ENCODE measurements around the gene TMEM139.

TMEM139 gene

GRCh38 chr7:143247372-143247771 is 37.4 kb upstream of the TMEM139 start:
- DNase-seq (ENCODE audit: low read depth in 2 of 2) = no peak
- TF ChIP-seq CTCF (IDR thresholded peaks at IDR 0.05; ENCODE audit: low read depth, low read length) = no peak
- no peak overlapping the region for H3K4me3 ChIP-seq (replicated peaks in 1 of 2; ENCODE audit: low read depth in 2 of 2, low read length in 2 of 2)

GRCh38 chr7:143248761-143249354 is 35.9 kb upstream of the TMEM139 start:
- no peak for TF ChIP-seq CTCF (IDR thresholded peaks at IDR 0.05; ENCODE audit: low read depth, low read length)
- no peak overlapping the region for H3K4me3 ChIP-seq (replicated peaks in 1 of 2; ENCODE audit: low read depth in 2 of 2, low read length in 2 of 2)
- peak; percentile 40 to 42 for DNase-seq (ENCODE audit: low read depth in 2 of 2)

- H3K4me3 ChIP-seq (replicated peaks in 1 of 2; ENCODE audit: low read depth in 2 of 2, low read length in 2 of 2) = no peak overlapping the region
- DNase-seq (ENCODE audit: low read depth in 2 of 2) = no peak
- TF ChIP-seq CTCF (IDR thresholded peaks at IDR 0.05; ENCODE audit: low read depth, low read length) = no peak
Observed at GRCh38 chr7:143250199-143250598, 34.6 kb upstream of the TMEM139 start.

- DNase-seq (ENCODE audit: low read depth in 2 of 2) = peak; percentile 7 to 33
- H3K4me3 ChIP-seq (replicated peaks in 1 of 2; ENCODE audit: low read depth in 2 of 2, low read length in 2 of 2) = no peak overlapping the region
- no peak for TF ChIP-seq CTCF (IDR thresholded peaks at IDR 0.05; ENCODE audit: low read depth, low read length)
Observed at GRCh38 chr7:143250822-143251221, 33.9 kb upstream of the TMEM139 start.

GRCh38 chr7:143252006-143252405 is 32.8 kb upstream of the TMEM139 start:
- DNase-seq (ENCODE audit: low read depth in 2 of 2) = no peak
- TF ChIP-seq CTCF (IDR thresholded peaks at IDR 0.05; ENCODE audit: low read depth, low read length) = no peak
- H3K4me3 ChIP-seq (replicated peaks in 1 of 2; ENCODE audit: low read depth in 2 of 2, low read length in 2 of 2) = no peak overlapping the region

GRCh38 chr7:143255564-143255963 is 29.2 kb upstream of the TMEM139 start:
- no peak for TF ChIP-seq CTCF (IDR thresholded peaks at IDR 0.05; ENCODE audit: low read depth, low read length)
- peak; percentile 39 to 57 for DNase-seq (ENCODE audit: low read depth in 2 of 2)
- H3K4me3 ChIP-seq (replicated peaks in 1 of 2; ENCODE audit: low read depth in 2 of 2, low read length in 2 of 2) = no peak overlapping the region

GRCh38 chr7:143256325-143256724 is 28.4 kb upstream of the TMEM139 start:
- no peak overlapping the region for H3K4me3 ChIP-seq (replicated peaks in 1 of 2; ENCODE audit: low read depth in 2 of 2, low read length in 2 of 2)
- TF ChIP-seq CTCF (IDR thresholded peaks at IDR 0.05; ENCODE audit: low read depth, low read length) = peak; percentile 33
- no peak for DNase-seq (ENCODE audit: low read depth in 2 of 2)

All from cardiac fibroblast (primary cell).